Measurements from ENCODE around the gene IRS1.

The IRS1 gene

GRCh38 chr2:226683944-226684562 is 115.6 kb downstream of the IRS1 start:
- no peak for DNase-seq

- no peak for DNase-seq
Measured at GRCh38 chr2:226683196-226683595, 116.4 kb downstream of the IRS1 start.

Data from COR-L47 (cell line).